Measurements from ENCODE around the gene ATG16L2.
A peak's percentile ranks its signal among the peaks of the same experiment; 100 is the strongest.
"Not testable (repeated sequence)": the region's sequence is repeated elsewhere in the genome, so short reads cannot be mapped to it uniquely, and the experiment has no call there.

The ATG16L2 gene

DNA sequence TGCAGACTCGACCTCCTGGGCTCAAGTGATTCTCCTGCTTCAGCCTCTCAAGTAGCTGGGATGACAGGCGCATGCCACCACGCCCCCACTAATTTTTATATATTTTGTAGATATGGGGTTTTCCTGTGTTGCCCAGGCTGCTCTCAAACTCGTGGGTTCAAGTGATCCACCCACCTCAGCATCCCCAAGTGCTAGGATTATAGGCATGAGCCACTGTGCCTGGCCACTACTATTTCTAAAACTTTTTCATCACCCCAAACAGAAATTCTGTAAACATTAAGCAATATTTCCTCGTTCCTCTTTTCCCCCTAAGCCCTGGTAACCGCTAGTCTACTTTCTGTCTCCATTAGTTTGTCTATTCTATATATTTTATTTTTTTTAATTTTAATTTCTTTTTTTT is 9.0 kb upstream of the ATG16L2 start:
- DNase-seq (ENCODE audit: low read depth), result no peak

DNA sequence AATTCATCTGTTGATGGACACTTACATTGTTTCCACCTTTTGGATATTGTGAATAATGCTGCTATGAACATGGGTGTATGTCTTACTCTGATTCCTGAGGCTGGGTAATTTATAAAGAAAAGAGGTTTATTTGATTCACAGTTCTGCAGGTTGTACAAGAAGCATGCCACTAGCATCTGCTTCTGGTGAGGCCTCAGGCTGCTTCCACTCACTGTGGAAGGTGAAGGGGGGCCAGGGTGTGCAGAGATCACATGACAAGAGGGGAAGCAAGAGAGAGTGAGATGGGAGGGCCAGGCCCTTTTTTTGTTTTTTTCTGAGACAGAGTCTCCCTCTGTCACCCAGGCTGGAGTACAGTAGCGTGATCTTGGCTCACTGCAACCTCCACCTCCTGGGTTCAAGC is 7.8 kb upstream of the ATG16L2 start:
- DNase-seq (ENCODE audit: low read depth), result not testable (repeated sequence)

DNA sequence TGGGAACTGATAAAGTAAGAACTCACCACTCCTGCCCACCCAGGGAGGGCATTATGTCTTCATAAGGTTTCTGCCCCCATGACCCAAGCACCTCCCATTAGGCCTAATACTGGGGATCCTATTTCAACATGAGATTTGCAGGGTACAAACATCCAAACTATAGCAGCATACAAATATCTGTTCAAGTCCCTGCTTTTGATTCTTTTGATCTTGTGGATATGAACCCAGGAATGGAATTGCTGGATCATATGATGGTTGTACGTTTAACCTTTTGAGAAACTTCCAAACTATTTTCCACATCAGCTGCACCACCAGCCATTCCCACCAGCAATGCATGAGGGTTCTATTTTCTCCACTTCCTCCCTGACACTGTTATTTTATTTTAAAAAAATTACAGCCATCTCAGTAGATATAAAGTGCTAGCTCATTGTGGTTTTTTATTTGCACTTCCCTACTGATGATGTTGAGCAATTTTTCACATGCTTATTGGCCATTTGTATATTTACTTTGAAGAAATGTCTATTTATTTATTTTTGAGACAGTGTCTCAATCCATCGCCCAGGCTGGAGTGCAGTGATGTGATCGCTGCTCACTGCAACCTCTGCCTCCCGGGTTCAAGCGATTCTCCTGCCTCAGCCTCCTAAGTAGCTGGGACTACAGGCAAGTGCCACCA is 7.1 kb upstream of the ATG16L2 start:
- DNase-seq (ENCODE audit: low read depth), result no peak

DNA sequence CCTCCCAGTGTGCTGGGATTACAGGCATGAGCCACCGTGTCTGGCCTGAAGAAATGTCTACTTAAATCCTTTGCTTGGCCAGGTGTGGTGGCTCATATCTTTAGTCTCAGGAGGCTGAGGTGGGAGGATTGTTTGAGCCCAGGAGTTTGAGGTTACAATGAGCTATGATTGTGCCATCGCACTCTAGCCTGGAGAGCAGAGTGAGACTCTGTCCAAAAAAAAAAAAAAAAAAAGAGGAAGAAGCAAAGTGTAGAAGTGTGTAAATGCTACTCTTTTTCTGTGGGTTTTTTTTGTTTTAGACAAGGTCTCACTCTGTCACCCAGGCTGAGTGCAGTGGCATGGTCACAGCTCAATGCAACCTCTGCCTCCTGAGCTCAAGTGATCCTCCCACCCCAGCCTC is 6.4 kb upstream of the ATG16L2 start:
- no peak for DNase-seq (ENCODE audit: low read depth)

DNA sequence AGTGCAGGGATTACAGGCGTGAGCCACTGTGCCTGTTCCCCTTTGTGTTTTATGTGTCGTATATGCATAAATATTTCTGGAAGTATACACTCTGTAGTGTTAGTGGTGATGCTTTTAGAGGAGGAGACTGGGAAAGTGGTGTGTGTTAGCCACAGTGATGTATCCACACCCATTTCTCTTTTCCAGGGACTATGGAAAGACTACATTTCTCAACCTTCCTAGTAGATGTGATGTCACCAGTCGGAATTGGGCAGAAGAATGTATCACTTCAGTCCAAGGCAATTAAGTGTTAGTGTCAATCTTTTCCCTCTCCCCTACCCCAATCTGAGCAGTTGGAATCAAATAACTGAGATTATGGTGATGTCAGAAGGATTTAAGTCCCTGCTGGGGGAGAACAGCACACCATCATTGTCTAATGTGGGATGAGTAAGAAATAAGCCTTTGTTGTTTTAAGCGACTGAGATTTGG is 5.8 kb upstream of the ATG16L2 start:
- DNase-seq (ENCODE audit: low read depth), result no peak

DNA sequence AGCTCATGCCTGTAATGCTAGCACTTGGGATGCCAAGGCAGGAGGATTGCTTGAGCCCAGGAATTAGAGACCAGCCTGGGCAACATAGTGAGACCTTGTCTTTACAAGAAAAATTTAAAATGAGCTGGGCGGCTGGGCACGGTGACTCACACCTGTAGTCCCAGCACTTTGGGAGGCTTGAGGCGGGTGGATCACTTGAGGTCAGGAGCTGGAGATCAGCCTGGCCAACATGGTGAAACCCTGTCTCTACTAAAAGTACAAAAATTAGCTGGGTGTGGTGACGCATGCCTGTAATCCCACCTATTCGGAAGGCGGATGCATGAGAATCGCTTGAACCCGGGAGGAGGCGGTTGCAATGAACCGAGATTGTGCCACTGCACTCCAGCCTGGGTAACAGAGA is 2.5 kb upstream of the ATG16L2 start:
- DNase-seq (ENCODE audit: low read depth), result not testable (repeated sequence)

DNA sequence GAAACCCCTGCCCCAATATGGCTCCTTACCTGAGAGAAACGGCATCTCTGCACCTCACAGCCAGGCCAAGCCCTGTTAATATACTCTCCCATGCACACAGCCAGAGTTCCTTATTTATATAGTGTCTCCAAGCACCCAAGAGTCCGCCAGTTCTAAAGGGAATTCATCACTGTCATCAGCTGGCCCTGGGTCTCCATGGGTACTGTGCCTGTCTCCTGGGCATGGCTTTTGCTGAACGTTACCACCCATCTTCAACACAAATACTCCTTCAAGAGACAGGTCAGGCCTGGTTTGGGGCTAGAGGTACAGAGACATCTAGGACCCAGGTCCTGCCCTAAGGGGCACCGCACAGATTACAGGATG is 1.6 kb upstream of the ATG16L2 start:
- DNase-seq (ENCODE audit: low read depth), result no peak

DNA sequence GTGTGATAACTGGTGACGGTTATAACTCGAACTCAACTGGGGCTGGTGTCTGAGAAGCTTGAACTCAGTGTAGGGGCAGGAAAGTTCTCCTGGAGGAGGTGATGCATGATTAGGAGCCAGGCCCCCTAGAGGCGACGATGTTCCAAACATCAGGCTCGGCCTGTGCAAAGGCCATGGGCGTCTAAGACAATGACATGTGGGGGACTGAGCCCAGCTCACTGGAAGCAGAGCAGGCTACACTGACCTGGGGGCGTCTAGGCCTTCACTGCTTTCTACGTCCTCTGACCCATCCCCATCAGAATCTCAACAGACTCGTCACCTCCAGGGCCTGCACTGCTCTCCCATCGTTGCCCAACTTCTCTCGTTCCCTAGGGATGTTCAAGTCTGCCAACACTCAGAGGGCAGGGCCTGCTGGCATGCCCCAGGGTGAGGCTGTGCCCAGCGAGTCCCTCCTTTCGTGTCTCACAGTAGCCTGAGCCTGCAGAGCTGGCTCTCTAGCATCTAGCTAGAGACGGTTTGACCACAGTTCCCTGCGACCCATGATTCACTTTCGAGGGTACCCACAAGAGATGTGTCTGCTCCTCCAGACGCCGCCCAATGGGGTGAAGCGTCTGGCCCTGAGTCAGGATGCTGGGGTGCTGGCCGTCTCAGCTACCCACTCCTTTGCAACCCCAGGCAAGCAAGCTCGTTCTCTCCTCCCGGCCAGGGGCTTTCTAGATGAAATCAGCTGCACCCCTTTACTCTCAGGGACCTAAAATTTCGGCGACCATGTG is 1.1 kb upstream of the ATG16L2 start:
- peak; percentile 91 for DNase-seq (ENCODE audit: low read depth)

DNA sequence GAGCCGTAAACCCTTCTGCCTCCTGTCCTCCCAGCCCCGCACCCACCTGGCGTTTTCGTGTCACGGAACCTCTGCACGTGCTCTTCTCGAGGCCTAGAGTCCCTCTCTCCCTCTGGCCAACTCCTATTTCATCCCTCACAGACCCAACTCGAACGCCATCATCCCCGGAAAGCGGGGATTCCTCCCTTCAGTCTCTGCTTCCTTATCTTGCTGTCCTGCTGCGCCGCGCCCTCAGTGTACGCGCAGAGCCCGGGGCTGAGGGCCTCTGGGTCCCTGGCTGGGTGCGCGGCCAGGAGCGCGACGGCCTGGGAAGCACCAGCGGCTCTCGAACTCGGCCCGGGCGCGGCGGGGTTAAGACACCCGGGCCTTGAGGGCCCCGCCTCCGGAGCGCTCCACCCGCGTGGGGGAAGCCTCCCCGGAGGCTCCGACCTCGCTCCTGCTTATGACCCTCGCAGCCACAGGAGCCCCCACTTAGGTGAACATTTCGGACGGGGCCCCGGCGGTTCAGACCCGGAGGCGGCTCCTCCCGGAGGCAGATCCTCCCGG is 398 bp upstream of the ATG16L2 start:
- peak; percentile 83 for DNase-seq (ENCODE audit: low read depth)

DNA sequence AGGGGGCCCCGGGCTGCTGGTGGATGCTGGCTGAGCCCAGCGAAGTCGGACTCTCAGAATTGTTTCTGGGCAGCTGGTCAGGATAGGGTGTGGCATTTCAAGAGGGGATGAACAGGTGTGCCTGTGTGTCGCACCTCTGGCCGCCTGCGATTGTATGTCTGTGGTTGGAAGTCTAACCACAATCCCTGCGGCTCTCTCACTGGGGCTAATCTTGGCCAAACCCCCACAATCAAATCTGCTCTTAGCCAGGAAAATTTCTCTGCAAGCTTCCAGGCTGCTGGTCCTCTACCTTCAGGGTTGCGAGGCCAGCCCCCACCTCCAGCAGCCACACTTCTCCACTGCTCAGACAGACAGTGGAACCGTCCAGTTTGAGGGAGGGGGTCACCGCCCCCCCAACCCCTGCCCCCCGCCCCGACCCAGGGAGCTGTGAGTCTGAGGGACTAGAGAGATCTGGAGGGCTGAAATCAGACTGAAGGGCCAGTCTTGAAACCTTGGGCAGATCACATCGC is 953 bp downstream of the ATG16L2 start:
- peak; percentile 50 for DNase-seq (ENCODE audit: low read depth)

DNA sequence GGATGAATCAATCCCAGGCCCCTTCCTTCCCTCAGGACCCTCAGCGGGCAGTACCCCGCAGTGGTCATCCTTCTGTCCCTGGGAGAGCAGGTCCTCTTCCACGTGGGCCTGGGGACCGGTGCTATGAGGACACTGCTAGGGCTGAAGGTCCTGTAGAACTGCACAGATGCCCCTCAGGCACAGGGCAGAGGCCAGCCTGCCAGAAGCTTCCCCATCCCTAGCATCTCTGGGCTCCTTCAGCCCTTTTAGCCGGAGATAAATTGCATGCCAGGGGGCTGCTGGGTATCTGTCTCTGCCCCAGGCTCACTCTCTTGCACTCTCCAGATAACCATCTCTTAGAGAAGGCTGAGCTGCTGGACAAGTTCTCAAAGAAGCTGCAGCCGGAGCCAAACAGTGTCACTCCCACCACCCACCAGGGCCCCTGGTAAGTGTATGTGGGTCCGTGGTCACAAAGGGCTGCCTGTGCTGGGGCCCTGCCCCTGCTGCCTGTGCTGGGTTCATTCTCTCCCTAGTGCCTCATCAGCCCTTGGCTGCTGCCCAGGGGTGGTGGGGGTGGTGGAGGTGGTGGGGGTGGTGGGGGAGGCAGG is 2.3 kb downstream of the ATG16L2 start:
- peak; percentile 46 for DNase-seq (ENCODE audit: low read depth)

DNA sequence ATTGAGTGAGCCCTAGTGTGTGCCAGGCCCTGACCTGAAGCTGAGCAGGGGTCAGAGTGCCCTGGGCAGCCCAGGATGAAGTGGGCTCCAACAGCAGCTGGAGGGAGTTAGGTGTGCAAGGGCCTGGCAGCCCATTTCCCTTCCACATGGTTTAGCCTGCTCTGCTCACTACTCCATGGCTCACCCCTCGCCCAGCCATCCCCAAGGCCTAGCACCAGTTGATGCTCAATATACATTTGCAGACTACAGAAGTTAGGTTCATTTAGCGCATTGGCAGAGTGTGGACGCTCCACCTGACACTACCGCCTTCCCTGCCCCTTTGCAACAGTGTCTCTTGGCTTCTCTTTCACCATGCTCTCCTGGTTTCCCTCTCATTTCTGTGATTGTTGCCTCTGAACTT is 3.8 kb downstream of the ATG16L2 start:
- DNase-seq (ENCODE audit: low read depth), result no peak

DNA sequence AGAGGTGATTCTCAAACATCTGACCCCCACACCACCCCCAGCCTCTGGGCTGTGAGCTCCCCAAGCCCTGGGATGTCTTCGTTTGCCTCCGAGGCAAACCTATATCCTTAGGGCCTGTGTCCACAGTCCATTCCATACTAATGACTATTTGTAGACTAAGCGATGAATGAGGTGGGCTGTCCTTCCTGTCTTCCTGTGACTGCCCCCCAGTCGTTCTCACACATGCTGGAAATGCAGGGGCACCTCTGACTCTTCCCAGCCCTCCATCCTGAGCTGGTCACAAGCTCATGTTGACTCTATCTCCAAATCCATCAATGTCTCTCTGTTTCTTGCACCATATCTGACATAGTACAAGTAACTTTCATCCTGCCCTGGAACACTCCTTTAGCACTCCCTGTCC is 4.8 kb downstream of the ATG16L2 start:
- DNase-seq (ENCODE audit: low read depth), result peak; percentile 94

DNA sequence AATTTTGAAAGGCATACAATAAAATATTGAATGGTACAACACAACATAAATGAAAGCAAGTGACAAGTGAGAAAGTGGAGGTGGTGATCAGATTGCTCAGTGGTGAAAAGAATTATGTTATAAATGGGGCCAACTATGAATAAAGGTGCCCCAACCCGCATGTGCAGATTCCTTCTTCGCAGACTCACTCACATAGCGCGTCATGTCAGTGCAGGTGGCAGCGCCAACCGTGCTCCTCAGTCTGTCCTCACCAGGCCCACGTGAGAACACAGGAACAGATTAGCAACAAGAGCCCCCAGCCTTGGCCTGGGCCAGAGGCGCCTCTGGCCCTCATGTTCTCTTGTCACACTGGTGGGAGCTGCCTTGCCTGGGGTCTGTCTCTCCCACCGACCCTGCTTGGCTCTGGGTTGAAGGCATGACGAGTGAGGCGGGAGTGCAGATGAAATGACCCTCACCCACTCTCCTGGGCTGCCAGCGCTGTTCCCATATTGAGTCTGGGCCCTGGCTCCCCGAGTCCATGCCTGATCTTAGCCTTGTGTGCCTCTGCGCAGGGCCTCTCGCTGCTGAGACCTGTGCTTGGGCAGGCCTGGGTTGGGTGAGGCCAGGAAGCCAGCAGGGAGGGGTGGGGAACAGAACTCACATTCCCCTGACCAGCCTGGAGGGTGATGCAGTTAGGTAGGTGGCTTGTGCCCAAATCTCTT is 6.4 kb downstream of the ATG16L2 start:
- no peak for DNase-seq (ENCODE audit: low read depth)

DNA sequence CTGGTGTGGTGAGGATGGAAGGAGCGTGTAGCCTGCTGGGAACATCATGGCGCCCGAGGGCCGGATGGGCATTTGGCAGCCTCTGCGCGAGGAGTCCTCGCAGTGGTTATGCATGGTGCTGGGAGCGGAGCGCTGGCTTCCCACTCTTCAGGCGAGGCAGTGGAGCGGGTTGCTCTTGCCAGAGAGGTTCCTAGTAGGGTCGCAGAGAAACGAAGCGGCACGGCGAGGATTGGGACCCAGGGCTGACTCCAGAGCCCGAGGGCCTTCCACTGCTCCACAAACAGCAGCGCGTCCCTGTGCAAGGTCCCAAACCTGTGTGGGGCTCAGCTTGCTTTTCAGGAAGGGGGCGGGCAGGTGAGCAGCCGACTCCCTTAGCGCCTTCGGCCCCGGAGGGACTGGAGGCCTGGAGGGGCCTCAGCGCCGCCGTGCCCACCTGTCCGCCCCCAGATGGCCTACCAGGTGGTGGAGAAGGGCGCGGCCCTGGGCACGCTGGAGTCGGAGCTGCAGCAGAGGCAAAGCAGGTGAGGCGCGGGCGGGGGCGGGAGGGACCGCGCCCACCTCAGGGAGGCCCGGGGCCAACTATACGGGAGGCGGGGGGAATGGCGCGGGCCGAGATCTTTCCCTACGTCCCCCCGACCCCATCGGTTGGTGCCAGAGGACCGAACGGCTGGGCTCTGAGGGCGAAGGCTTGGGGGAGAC is 7.2 kb downstream of the ATG16L2 start:
- no peak for DNase-seq (ENCODE audit: low read depth)

DNA sequence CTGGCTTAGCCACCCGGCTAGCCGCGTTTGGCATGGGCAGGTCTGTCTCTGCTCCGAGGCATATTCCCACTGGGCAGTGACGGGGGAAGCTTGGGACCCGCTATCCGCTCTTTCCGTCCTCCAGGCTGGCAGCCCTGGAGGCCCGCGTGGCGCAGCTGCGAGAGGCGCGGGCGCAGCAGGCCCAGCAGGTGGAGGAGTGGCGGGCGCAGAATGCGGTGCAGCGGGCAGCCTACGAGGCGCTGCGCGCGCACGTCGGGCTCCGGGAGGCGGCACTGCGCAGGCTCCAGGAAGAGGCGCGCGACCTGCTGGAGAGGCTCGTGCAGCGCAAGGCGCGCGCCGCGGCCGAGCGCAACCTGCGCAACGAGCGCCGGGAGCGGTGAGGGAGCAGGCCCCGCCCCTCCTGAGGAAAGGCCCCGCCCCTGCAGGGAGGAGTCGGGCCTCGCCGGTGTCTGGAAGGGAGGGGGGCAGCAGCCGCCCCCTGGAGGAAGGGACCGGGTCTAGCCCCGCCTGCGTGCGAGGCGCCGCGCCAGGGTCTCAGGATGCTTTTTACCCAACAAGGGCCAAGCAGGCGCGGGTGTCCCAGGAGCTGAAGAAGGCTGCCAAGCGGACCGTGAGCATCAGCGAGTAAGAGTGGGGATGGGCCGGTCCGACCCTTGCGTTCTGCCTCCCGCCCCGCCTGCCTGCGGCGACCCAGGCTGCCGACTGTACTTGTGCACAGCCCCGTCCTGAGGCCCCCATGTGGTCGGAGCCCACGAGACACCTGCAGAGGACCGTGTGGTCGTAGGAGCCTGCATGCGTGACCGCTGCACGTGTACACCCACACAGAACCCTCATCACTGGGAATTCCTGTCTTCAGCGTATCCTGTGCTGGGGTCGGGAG is 7.9 kb downstream of the ATG16L2 start:
- peak; percentile 88 for DNase-seq (ENCODE audit: low read depth)

DNA sequence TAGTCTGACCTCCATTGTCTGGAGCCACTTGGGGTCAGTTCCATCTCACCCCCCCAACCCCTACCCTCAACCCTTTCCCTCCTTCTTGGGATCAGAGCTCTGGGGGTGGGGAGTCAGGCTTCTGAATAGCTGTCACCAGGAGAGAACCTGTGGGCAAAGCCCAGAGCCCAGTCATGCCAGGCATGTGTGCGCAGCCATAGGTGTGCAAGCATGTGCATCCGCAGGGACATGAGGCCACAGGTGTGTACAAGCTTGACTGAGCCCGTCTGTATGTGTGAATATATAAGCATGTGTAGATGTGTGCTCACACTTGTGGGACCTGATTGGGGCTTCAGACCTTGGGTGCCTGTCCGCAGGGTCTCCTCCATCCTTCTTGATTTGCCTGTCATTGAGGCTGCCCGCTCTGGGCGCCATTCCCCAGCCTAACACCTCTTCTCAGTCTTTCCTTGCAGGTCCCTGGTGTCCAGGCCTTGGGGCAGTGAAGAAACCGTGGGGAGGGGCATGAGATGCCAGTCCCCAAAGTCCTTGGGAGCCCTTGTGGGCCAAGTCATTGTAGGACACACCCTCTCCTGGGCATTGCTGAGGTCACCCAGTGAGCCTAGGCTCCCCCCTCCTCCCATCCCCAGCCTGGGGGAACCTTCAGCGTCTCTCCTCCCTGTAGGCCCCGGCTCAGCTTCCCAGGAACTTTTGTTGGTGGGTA is 9.0 kb downstream of the ATG16L2 start:
- no peak for DNase-seq (ENCODE audit: low read depth)

DNA sequence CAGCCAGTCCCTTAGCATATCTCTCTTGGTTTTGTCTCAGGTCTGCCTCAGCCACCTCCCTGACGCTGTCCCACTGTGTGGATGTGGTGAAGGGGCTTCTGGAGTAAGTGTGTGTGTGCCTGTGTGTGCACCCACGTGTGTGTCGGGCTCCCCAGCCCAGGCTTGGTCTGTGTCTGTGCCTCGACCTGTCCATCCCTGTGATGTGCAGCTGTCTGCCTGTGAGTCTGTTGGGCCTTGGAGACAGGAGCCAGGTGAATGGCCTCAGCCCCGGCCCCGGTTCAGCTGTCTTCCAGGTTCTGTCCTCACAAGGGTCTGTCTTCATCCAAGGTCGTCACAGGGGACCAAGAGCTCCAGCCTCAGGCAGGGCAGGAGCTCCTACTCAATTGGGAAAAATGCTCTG is 9.8 kb downstream of the ATG16L2 start:
- no peak for DNase-seq (ENCODE audit: low read depth)

DNA sequence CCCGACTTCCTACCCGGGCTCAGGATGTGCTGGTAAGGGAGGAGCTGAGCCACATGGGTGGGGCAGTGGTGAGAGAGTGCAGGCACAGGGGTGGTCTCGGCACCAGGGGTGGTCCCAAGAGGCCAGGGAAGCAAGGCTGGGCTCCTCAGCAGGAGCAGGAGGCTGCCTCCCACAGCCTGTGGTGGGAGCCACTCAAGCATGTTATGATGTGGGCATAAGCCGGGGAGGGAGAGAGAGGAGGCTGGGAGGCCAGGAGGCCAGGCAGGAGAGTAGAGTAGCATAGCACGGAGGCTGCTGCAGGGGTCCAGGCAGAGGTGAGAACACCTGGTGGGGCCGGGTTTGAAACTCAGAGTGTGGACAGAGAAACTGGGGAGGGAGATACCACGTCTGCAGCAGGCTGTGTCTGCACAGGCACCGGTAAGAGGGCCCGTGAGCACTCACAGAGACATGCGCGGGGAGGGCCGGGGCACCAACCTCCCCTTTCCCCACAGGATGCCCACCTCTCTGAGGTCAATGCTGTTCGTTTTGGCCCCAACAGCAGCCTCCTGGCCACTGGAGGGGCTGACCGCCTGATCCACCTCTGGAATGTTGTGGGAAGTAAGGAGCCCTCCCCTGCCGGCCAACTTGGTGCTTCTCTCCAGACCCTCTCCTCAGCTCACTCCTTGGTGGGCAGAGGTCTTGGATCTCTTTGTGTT is 10.7 kb downstream of the ATG16L2 start:
- no peak for DNase-seq (ENCODE audit: low read depth)

Measured in ELR (cell line).